SK-N-SH (cell line): ENCODE data around the gene MXI1. TPM values are rescaled to one million over a fixed set of nuclear protein-coding genes. Genes with fewer than 3 reads are reported as not detected.

Experiments used
- CTCF ChIA-PET: fragments of 300-600, 350-600 bp; formaldehyde crosslinking; extraction: SDS; loops from one replicate; lab custom pipeline; 2021; lab: Yijun Ruan, JAX
- POLR2A ChIA-PET: fragments of 350-600 bp; sonication (Branson Sonifier 250); formaldehyde crosslinking; extraction: SDS; loops from one replicate; lab custom pipeline; 2020; ENCODE audit warnings: antibody characterized with exemption, inconsistent platforms; lab: Yijun Ruan, JAX
- DNase-seq: peaks from one replicate; pipeline ENCODE4 v3.0.0; 2012
- H2AFZ ChIP-seq: fragments of 200-600 bp; sonication (generic); 2 replicates; pipeline ENCODE4 v1.8.1; 2016; ENCODE audit warnings: antibody characterized with exemption, mild to moderate bottlenecking, low read depth
- H3F3A ChIP-seq: fragments of 200-600 bp; sonication (generic); replicated peaks from 2 replicates; pipeline ENCODE3; 2016; ENCODE audit warnings: antibody characterized with exemption, mild to moderate bottlenecking; ENCODE audit not compliant: insufficient read depth
- H3K27ac ChIP-seq, 2 experiments: fragments of 200-500 bp in 1 of 2; fragments of 200-600 bp in 1 of 2; sonication (Bioruptor generic) in 1 of 2; sonication (generic), shearing (Covaris generic) in 1 of 2; 2 replicates each; pipeline versions ENCODE4 v1.5.1 to v1.6.1; 2014 to 2016; ENCODE audit warnings: low read depth in 2 of 2, inconsistent platforms in 1 of 2, low read length in 1 of 2, mild to moderate bottlenecking in 1 of 2, mixed read lengths in 1 of 2
- H3K27me3 ChIP-seq: fragments of 200-600 bp; sonication (generic), shearing (Covaris generic); 2 replicates; pipeline ENCODE4 v1.6.1; 2016; ENCODE audit warnings: mixed run types; ENCODE audit not compliant: insufficient read depth
- H3K36me3 ChIP-seq, 2 experiments: fragments of 200-500 bp in 1 of 2; fragments of 200-600 bp in 1 of 2; sonication (Bioruptor generic) in 1 of 2; sonication (generic) in 1 of 2; replicated peaks in 1 of 2; 2 replicates each; pipeline versions ENCODE3 to v1.5.1; 2014 to 2016; ENCODE audit warnings: low read length in 1 of 2, mild to moderate bottlenecking in 1 of 2; ENCODE audit not compliant: insufficient read depth in 2 of 2, control insufficient read depth in 1 of 2
- H3K4me1 ChIP-seq, 2 experiments: fragments of 200-500 bp in 1 of 2; fragments of 200-600 bp in 1 of 2; sonication (Bioruptor generic) in 1 of 2; sonication (generic), shearing (Covaris generic) in 1 of 2; 2 replicates each; pipeline versions ENCODE4 v1.5.1 to v1.6.1; 2014 to 2016; ENCODE audit warnings: low read depth in 1 of 2, low read length in 1 of 2, mixed run types in 1 of 2; ENCODE audit not compliant: insufficient read depth in 2 of 2, control insufficient read depth in 1 of 2
- H3K4me2 ChIP-seq: fragments of 200-600 bp; sonication (generic), shearing (Covaris generic); 2 replicates; pipeline ENCODE4 v1.6.1; 2017; ENCODE audit warnings: mixed run types
- H3K4me3 ChIP-seq, 2 experiments: fragments of 200-500 bp in 1 of 2; fragments of 200-600 bp in 1 of 2; sonication (Bioruptor generic) in 1 of 2; sonication (generic), shearing (Covaris generic) in 1 of 2; 2 replicates each; pipeline versions ENCODE4 v1.5.1 to v1.8.1; 2014 to 2016; ENCODE audit warnings: low read depth in 2 of 2, inconsistent platforms in 1 of 2, low read length in 1 of 2, mild to moderate bottlenecking in 1 of 2, mixed read lengths in 1 of 2, moderate library complexity in 1 of 2
- H3K79me2 ChIP-seq: fragments of 200-600 bp; sonication (generic); 2 replicates; pipeline ENCODE4 v1.8.1; 2017; ENCODE audit warnings: mild to moderate bottlenecking; ENCODE audit not compliant: insufficient read depth
- H3K9ac ChIP-seq: fragments of 200-600 bp; sonication (generic); 2 replicates; pipeline ENCODE4 v1.6.1; 2017; ENCODE audit warnings: mixed run types
- H3K9me2 ChIP-seq: fragments of 200-600 bp; sonication (generic); 2 replicates; pipeline ENCODE4 v1.6.1; 2017; ENCODE audit warnings: mixed run types
- H3K9me3 ChIP-seq: fragments of 200-600 bp; sonication (generic); 2 replicates; pipeline ENCODE4 v1.6.1; 2017; ENCODE audit warnings: mixed run types, mild to moderate bottlenecking, moderate library complexity
- H4K20me1 ChIP-seq: fragments of 200-600 bp; sonication (generic); 2 replicates; pipeline ENCODE4 v1.6.1; 2017; ENCODE audit warnings: mild to moderate bottlenecking, mixed run types; ENCODE audit not compliant: insufficient read depth
- CHD2 ChIP-seq: fragments of 150-350 bp; IDR thresholded peaks from 2 replicates; pipeline ENCODE4 v1.6.1; 2018; ENCODE audit warnings: low read length; ENCODE audit not compliant: partially characterized antibody
- ELF1 ChIP-seq: IDR thresholded peaks from 2 replicates; pipeline ENCODE4 v1.4.0; 2012
- FOXM1 ChIP-seq: IDR thresholded peaks from 2 replicates; pipeline ENCODE4 v1.4.0; 2012; ENCODE audit warnings: low read depth, mild to moderate bottlenecking
- NFIC ChIP-seq: IDR thresholded peaks from 2 replicates; pipeline ENCODE4 v1.4.0; 2012; ENCODE audit warnings: borderline replicate concordance
- NRF1 ChIP-seq: IDR thresholded peaks from 2 replicates; pipeline ENCODE4 v1.6.1; 2012; ENCODE audit warnings: low read depth, mild to moderate bottlenecking, low read length
- PBX3 ChIP-seq: IDR thresholded peaks from 2 replicates; pipeline ENCODE4; 2012
- RXRA ChIP-seq: IDR thresholded peaks from 2 replicates; pipeline ENCODE4 v1.4.0; 2012; ENCODE audit warnings: low read depth, mild to moderate bottlenecking, borderline replicate concordance
- TAF1 ChIP-seq: IDR thresholded peaks from 2 replicates; pipeline ENCODE4 v1.6.1; 2012; ENCODE audit warnings: low read depth, mild to moderate bottlenecking, low read length, moderate library complexity, borderline replicate concordance
- USF1 ChIP-seq: IDR thresholded peaks from 2 replicates; pipeline ENCODE4 v1.4.0; 2012; ENCODE audit warnings: low read depth, borderline replicate concordance
- USF2 ChIP-seq: fragments of 150-350 bp; IDR thresholded peaks from 2 replicates; pipeline ENCODE4 v1.6.1; 2017; ENCODE audit warnings: antibody characterized with exemption, low read length, low read depth, borderline replicate concordance
- ZBTB33 ChIP-seq: IDR thresholded peaks from 2 replicates; pipeline ENCODE4 v1.4.0; 2012; ENCODE audit warnings: low read depth, borderline replicate concordance
- WGBS: methylation state at CpG from one replicate; pipeline ENCODE4 v1.1.6; 2017; ENCODE audit warnings: low lambda C conversion rate; 5-methylcytosine and 5-hydroxymethylcytosine counted together
- polyA plus RNA-seq, 3 experiments: library from polyadenylated mRNA; depleted of rRNA; stranded (reverse); fragments of >200 nt; gene quantifications; 2 replicates each; pipeline ENCODE4 v1.2.3, GENCODE V29; 2012

MXI1 gene
- polyA plus RNA-seq, 1 of the 3 experiments (the other 2 are of a cell fraction): 13.8 TPM

- Histone ChIP-seq H3K4me2 (no peak overlapping the region), H4K20me1 (no peaks in the 10 kb centered on the region), H3K27me3 (no peaks in the 10 kb centered on the region), H2AFZ (no peak overlapping the region), H3F3A (no peaks in the 10 kb centered on the region), H3K79me2 (no peaks in the 10 kb centered on the region), H3K9me2 (no peaks in the 10 kb centered on the region), H3K9ac (no peak overlapping the region), H3K36me3 (no peaks in the 10 kb centered on the region), H3K9me3 (no peaks in the 10 kb centered on the region), H3K4me3 (no peak overlapping the region), H3K27ac (no peak overlapping the region), H3K4me1 (no peaks in the 10 kb centered on the region; a peak in 1 of 4 replicates)
- CTCF ChIA-PET: interaction anchor here (1.2 kb wide), 1 partner anchor 12 kb away, joined by 4 read pairs; no protein-coding TSS in a partner anchor
- WGBS: 95% methylated on average over 1 of the region's 1 CpG
- no peak for DNase-seq
- POLR2A ChIA-PET: no interaction called here
- no peak for TF ChIP-seq TAF1
- TF ChIP-seq ZBTB33: no peak
- TF ChIP-seq NFIC: no peak
- no peak for TF ChIP-seq RXRA
- TF ChIP-seq PBX3: no peak
- no peak for TF ChIP-seq USF2
- TF ChIP-seq USF1: no peak
- TF ChIP-seq NRF1: no peak
Observed at GRCh38 chr10:110260746-110261477, 53.5 kb downstream of the MXI1 start.

- WGBS: 86% methylated on average over 1 of the region's 1 CpG
- Histone ChIP-seq H3K9ac (no peak overlapping the region), H3K9me2 (no peaks in the 10 kb centered on the region), H2AFZ (no peak overlapping the region), H3K4me1 (no peaks in the 10 kb centered on the region; a peak in 1 of 4 replicates), H3F3A (no peaks in the 10 kb centered on the region), H3K4me2 (no peak overlapping the region), H3K27me3 (no peaks in the 10 kb centered on the region), H3K79me2 (no peaks in the 10 kb centered on the region), H3K4me3 (no peak overlapping the region), H3K36me3 (no peaks in the 10 kb centered on the region), H3K9me3 (no peaks in the 10 kb centered on the region), H4K20me1 (no peaks in the 10 kb centered on the region), H3K27ac (no peak overlapping the region)
- ChIA-PET CTCF (interaction anchor here (0.8 to 1.0 kb wide), 4 partner anchors 8 to 125 kb away, joined by 3 to 4 read pairs (median 4); no protein-coding TSS in a partner anchor), POLR2A (no interaction called here)
- DNase-seq: no peak
- TF ChIP-seq ELF1 (no peak), CHD2 (no peak), FOXM1 (no peak), ZBTB33 (no peak)
Observed at GRCh38 chr10:110263164-110263563, 55.8 kb downstream of the MXI1 start.
